ENCODE measurements around the gene OTOR.

The OTOR gene

GRCh38 chr20:16748308-16748900 is at the start of gene OTOR:
OTOR (plus strand) TSS chr20:16748358; CDS start chr20:16748402, 44 bp downstream.
- DNase-seq: no peak

GRCh38 chr20:16699293-16699692 is 48.9 kb upstream of the OTOR start:
- DNase-seq: no peak

- DNase-seq: no peak
Measured at GRCh38 chr20:16701296-16701695, 46.9 kb upstream of the OTOR start.

- no peak for DNase-seq
Measured at GRCh38 chr20:16703570-16703969, 44.6 kb upstream of the OTOR start.

- DNase-seq: no peak
Measured at GRCh38 chr20:16707674-16708073, 40.5 kb upstream of the OTOR start.

GRCh38 chr20:16708602-16709001 is 39.6 kb upstream of the OTOR start:
- no peak for DNase-seq

- DNase-seq: no peak
Measured at GRCh38 chr20:16709017-16709416, 39.1 kb upstream of the OTOR start.

- no peak for DNase-seq
Measured at GRCh38 chr20:16710781-16711180, 37.4 kb upstream of the OTOR start.

GRCh38 chr20:16711661-16712258 is 36.4 kb upstream of the OTOR start:
- DNase-seq: no peak

- no peak for DNase-seq
Measured at GRCh38 chr20:16712511-16712947, 35.6 kb upstream of the OTOR start.

GRCh38 chr20:16713066-16713465 is 35.1 kb upstream of the OTOR start:
- no peak for DNase-seq

- DNase-seq: no peak
Measured at GRCh38 chr20:16714242-16714641, 33.9 kb upstream of the OTOR start.

- DNase-seq: no peak
Measured at GRCh38 chr20:16714751-16715150, 33.4 kb upstream of the OTOR start.

- no peak for DNase-seq
Measured at GRCh38 chr20:16719421-16719820, 28.7 kb upstream of the OTOR start.

- no peak for DNase-seq
Measured at GRCh38 chr20:16729080-16729479, 19.1 kb upstream of the OTOR start.

GRCh38 chr20:16729565-16730460 is 18.3 kb upstream of the OTOR start, which contains the start of gene SNRPB2:
SNRPB2 (plus strand) TSS chr20:16730026; CDS start chr20:16731703, 1,677 bp downstream.
- DNase-seq: peak; percentile 87

- DNase-seq: no peak
Measured at GRCh38 chr20:16732506-16733152, 15.5 kb upstream of the OTOR start.

GRCh38 chr20:16740365-16741072 is 7.6 kb upstream of the OTOR start:
- DNase-seq: no peak

GRCh38 chr20:16744178-16744807 is 3.9 kb upstream of the OTOR start:
- DNase-seq: no peak

- DNase-seq: no peak
Measured at GRCh38 chr20:16745204-16745603, 3.0 kb upstream of the OTOR start.

- DNase-seq: no peak
Measured at GRCh38 chr20:16747291-16747811, 807 bp upstream of the OTOR start.

- no peak for DNase-seq
Measured at GRCh38 chr20:16749573-16749972, 1.4 kb downstream of the OTOR start.

Data from NCI-H1436 (cell line).